ENCODE results near the gene CFB. TPM values are rescaled to one million over a fixed set of nuclear protein-coding genes. Genes with fewer than 3 reads are reported as not detected.
"Not testable (repeated sequence)": the region's sequence is repeated elsewhere in the genome, so short reads cannot be mapped to it uniquely, and the experiment has no call there.

The CFB gene
- polyA plus RNA-seq, 3 donors = 0.37 to 2.2 TPM; not detected in 1

- DNase-seq = no peak
- Mint-ChIP-seq H3K36me3 (no peaks in the 10 kb centered on the region), H3K27ac (no peak overlapping the region), H3K4me3 (no peak overlapping the region), H3K4me1 (peaks cover 24% of the 10 kb centered on the region), H3K27me3 (ENCODE audit: low read depth in 3 of 3) (peaks cover 0 to 6% (median 5%) of the 10 kb centered on the region in 3 donors), H3K9me3 (peaks cover 0 to 1% (median 0%) of the 10 kb centered on the region in 7 donors)
- intact Hi-C loops (cut with micrococcal nuclease) = no loop called here
- Histone ChIP-seq H3K79me2 (ENCODE audit: insufficient read depth, low read length) (no peaks in the 10 kb centered on the region), H3K36me3 (replicated peaks in 1 of 2; ENCODE audit: control insufficient read depth in 1 of 2, insufficient read depth in 2 of 2, low read length in 2 of 2) (no peaks in the 10 kb centered on the region), H3K27me3 (ENCODE audit: control insufficient read depth in 2 of 2, insufficient read depth in 2 of 2, low read length in 2 of 2) (no peaks in the 10 kb centered on the region), H4K20me1 (ENCODE audit: insufficient read depth, low read length) (no peaks in the 10 kb centered on the region), H3K9me3 (replicated peaks in 1 of 2; ENCODE audit: control insufficient read depth in 1 of 2, insufficient read depth in 1 of 2, low read length in 2 of 2) (no peaks in the 10 kb centered on the region), H3K4me2 (replicated peaks; ENCODE audit: extremely low read depth, low read length, poor library complexity, severe bottlenecking) (no peak overlapping the region), H3K4me3 (replicated peaks in 1 of 3; ENCODE audit: low read depth in 2 of 3, low read length in 3 of 3) (no peak overlapping the region), H3K9ac (ENCODE audit: insufficient read depth, low read length, poor library complexity, severe bottlenecking) (no peak overlapping the region), H3K4me1 (ENCODE audit: control insufficient read depth in 1 of 2, insufficient read depth in 2 of 2, low read length in 2 of 2) (peaks cover 4 to 31% of the 10 kb centered on the region in 2 donors), H3K27ac (ENCODE audit: low read depth in 1 of 2, low read length in 2 of 2) (no peak overlapping the region), H2AFZ (ENCODE audit: insufficient read depth, low read depth, low read length, poor library complexity, severe bottlenecking) (no peak overlapping the region)
- TF ChIP-seq CTCF (IDR thresholded peaks at IDR 0.05) = no peak
- WGBS (ENCODE audit: insufficient coverage) = no CpG with 5 or more reads among the region's 1 CpG
Measured at GRCh38 chr6:31930962-31931361, 14.9 kb upstream of the CFB start.

- H3K4me3 ChIP-seq (replicated peaks in 1 of 3; ENCODE audit: low read depth in 2 of 3, low read length in 3 of 3); H3K27ac Mint-ChIP-seq; H3K36me3 Mint-ChIP-seq; H3K4me3 Mint-ChIP-seq; H3K79me2 ChIP-seq (ENCODE audit: insufficient read depth, low read length); H3K9me3 Mint-ChIP-seq; H3K4me2 ChIP-seq (replicated peaks; ENCODE audit: extremely low read depth, low read length, poor library complexity, severe bottlenecking); H3K27ac ChIP-seq (ENCODE audit: low read depth in 1 of 2, low read length in 2 of 2); H3K9ac ChIP-seq (ENCODE audit: insufficient read depth, low read length, poor library complexity, severe bottlenecking); H3K36me3 ChIP-seq (replicated peaks in 1 of 2; ENCODE audit: control insufficient read depth in 1 of 2, insufficient read depth in 2 of 2, low read length in 2 of 2); H4K20me1 ChIP-seq (ENCODE audit: insufficient read depth, low read length); DNase-seq; intact Hi-C loops (cut with micrococcal nuclease); H3K27me3 Mint-ChIP-seq (ENCODE audit: low read depth in 3 of 3); H3K27me3 ChIP-seq (ENCODE audit: control insufficient read depth in 2 of 2, insufficient read depth in 2 of 2, low read length in 2 of 2); H3K9me3 ChIP-seq (replicated peaks in 1 of 2; ENCODE audit: control insufficient read depth in 1 of 2, insufficient read depth in 1 of 2, low read length in 2 of 2); H2AFZ ChIP-seq (ENCODE audit: insufficient read depth, low read depth, low read length, poor library complexity, severe bottlenecking): not testable (repeated sequence)
- WGBS (ENCODE audit: insufficient coverage) = no CpG with 5 or more reads among the region's 32 CpGs
- peaks cover 24% of the 10 kb centered on the region for H3K4me1 Mint-ChIP-seq
- peaks cover 4 to 29% of the 10 kb centered on the region in 2 donors for H3K4me1 ChIP-seq (ENCODE audit: control insufficient read depth in 1 of 2, insufficient read depth in 2 of 2, low read length in 2 of 2)
Measured at GRCh38 chr6:31932137-31932536, 13.8 kb upstream of the CFB start.
